ENCODE data around the gene CHERP.

GRCh38 chr19:16497042-16497441 is 45.2 kb downstream of the CHERP start:
- TF ChIP-seq CTCF (conservative IDR thresholded peaks at IDR 0.05 in 1 of 2, IDR thresholded peaks at IDR 0.05 in 1 of 2; ENCODE audit: extremely low read depth in 1 of 2, insufficient read depth in 1 of 2, low read depth in 1 of 2, low read length in 2 of 2) (no peak), EZH2 (IDR thresholded peaks at IDR 0.05; ENCODE audit: borderline replicate concordance, low read length) (no peak)

Measured in mammary epithelial cell (primary cell).